ENCODE measurements around the gene PTGER1. TPM values are rescaled to one million over a fixed set of nuclear protein-coding genes. Genes with fewer than 3 reads are reported as not detected.
A peak's percentile ranks its signal among the peaks of the same experiment; 100 is the strongest.

The PTGER1 gene
- total and polyA plus RNA-seq, 2 of the 13 experiments (the other 11 are each of a cell fraction or from before 2014, with no cell fraction given): 0.13 TPM; not detected in 1

GRCh38 chr19:14519245-14519859 lies 44.2 kb upstream of the PTGER1 start (continued):
- 0 out of 2 replicates have a peak, but pooled peaks have one; percentile 4 for TF ChIP-seq ZBTB44 (CRISPR knock-in tag; IDR thresholded peaks at IDR 0.05)
- peak; percentile 80 for TF ChIP-seq PRPF4 (IDR thresholded peaks at IDR 0.05; ENCODE audit: low read depth, low read length, poor library complexity, severe bottlenecking)
- TF ChIP-seq CREM (IDR thresholded peaks at IDR 0.05): no peak
- no peak for TF ChIP-seq CREM (CRISPR knock-in tag; IDR thresholded peaks at IDR 0.05)
- TF ChIP-seq ONECUT2 (CRISPR knock-in tag; IDR thresholded peaks at IDR 0.05): no peak
- 0 out of 2 replicates have a peak, but pooled peaks have one; percentile 6 for TF ChIP-seq ZNF44 (CRISPR knock-in tag; IDR thresholded peaks at IDR 0.05)
- no peak for TF ChIP-seq ZNF629 (CRISPR knock-in tag; conservative IDR thresholded peaks at IDR 0.05)
- no peak for TF ChIP-seq ZNF570 (CRISPR knock-in tag; IDR thresholded peaks at IDR 0.05; ENCODE audit: borderline replicate concordance)
- TF ChIP-seq DPF2 (CRISPR knock-in tag; IDR thresholded peaks at IDR 0.05; ENCODE audit: borderline replicate concordance, low read depth): peak; percentile 4; the same call in 1 of the 2 replicates
- no peak for TF ChIP-seq THAP11 (CRISPR knock-in tag; IDR thresholded peaks at IDR 0.05)
- TF ChIP-seq, protein P1, sequence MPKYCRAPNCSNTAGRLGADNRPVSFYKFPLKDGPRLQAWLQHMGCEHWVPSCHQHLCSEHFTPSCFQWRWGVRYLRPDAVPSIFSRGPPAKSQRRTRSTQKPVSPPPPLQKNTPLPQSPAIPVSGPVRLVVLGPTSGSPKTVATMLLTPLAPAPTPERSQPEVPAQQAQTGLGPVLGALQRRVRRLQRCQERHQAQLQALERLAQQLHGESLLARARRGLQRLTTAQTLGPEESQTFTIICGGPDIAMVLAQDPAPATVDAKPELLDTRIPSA (CRISPR knock-in tag; IDR thresholded peaks at IDR 0.05; ENCODE audit: borderline replicate concordance): no peak
- no peak for TF ChIP-seq CREB1 (IDR thresholded peaks at IDR 0.05)
- no peak for TF ChIP-seq CREB1 (CRISPR knock-in tag; IDR thresholded peaks at IDR 0.05)
- no peak for TF ChIP-seq ZNF484 (CRISPR knock-in tag; IDR thresholded peaks at IDR 0.05; ENCODE audit: borderline replicate concordance, low read depth)
- 0 out of 2 replicates have a peak, but pooled peaks have one; percentile 27 for TF ChIP-seq ZNF235 (CRISPR knock-in tag; IDR thresholded peaks at IDR 0.05; ENCODE audit: borderline replicate concordance)
